GM12865 (cell line): ENCODE results near the gene GALNT17.

Experiments
- DNase-seq: peaks from one replicate; pipeline ENCODE4 v3.0.0; 2010; ENCODE audit warnings: low read depth
- H3K4me3 ChIP-seq: 2 replicates; pipeline ENCODE4 v1.5.1; 2011; ENCODE audit warnings: mild to moderate bottlenecking, low read depth, low read length, control low read depth
- TF ChIP-seq, protein P1 (sequence below): IDR thresholded peaks from 2 replicates; pipeline ENCODE4 v1.5.1; 2011; ENCODE audit warnings: low read length, control low read depth, low read depth, inconsistent platforms; ENCODE audit not compliant: insufficient read depth; ENCODE audit errors: missing control alignments

The GALNT17 gene

DNA sequence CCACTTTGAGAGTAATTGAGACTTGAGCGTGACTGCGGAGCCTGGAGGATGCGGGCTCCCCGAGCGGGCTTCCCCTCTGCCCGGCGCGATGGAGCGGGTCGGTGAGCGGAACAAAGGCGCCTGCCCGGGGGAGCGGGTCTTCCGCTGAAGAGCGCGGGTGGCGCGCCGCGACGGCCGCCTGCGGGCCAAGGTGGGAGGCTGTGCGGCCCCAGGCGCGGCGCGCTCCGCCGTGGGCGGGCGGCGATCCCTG, at the start of gene GALNT17:
Gene GALNT17, plus strand, starts transcription at position 18 of the 250 bp plus-strand sequence.
- TF ChIP-seq, protein P1, sequence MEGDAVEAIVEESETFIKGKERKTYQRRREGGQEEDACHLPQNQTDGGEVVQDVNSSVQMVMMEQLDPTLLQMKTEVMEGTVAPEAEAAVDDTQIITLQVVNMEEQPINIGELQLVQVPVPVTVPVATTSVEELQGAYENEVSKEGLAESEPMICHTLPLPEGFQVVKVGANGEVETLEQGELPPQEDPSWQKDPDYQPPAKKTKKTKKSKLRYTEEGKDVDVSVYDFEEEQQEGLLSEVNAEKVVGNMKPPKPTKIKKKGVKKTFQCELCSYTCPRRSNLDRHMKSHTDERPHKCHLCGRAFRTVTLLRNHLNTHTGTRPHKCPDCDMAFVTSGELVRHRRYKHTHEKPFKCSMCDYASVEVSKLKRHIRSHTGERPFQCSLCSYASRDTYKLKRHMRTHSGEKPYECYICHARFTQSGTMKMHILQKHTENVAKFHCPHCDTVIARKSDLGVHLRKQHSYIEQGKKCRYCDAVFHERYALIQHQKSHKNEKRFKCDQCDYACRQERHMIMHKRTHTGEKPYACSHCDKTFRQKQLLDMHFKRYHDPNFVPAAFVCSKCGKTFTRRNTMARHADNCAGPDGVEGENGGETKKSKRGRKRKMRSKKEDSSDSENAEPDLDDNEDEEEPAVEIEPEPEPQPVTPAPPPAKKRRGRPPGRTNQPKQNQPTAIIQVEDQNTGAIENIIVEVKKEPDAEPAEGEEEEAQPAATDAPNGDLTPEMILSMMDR = no peak
- H3K4me3 ChIP-seq = no peak within 1 kb of the TSS
- DNase-seq = no peak

- no peak overlapping the region for H3K4me3 ChIP-seq
- TF ChIP-seq, protein P1 = no peak
- no peak for DNase-seq
These were observed 36.6 kb upstream of the GALNT17 start for GRCh38 chr7:71095266-71095860.

DNA sequence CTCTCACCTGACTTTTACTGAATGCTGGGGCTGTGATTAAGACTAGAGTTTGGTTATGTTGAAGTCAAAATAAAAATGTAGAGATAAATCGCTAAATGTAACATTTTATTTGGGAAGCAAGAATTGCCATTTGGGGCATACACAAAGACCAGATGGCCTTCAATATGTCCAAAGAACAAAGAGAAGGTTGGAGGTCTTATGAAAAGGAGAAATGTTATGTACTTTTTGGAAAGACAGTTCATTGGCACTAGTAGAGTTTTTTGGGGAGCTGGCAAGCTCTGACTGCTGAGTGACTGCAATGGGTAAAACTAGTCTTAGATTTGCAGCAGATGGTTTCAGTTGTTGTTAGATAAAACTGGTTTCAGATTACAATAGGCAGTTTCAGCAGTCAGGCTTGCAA, 35.6 kb upstream of the GALNT17 start:
- no peak overlapping the region for H3K4me3 ChIP-seq
- TF ChIP-seq, protein P1 = no peak
- DNase-seq = no peak

GRCh38 chr7:71106226-71106625, 25.7 kb upstream of the GALNT17 start:
- no peak overlapping the region for H3K4me3 ChIP-seq
- TF ChIP-seq, protein P1 = no peak
- DNase-seq = no peak

DNA sequence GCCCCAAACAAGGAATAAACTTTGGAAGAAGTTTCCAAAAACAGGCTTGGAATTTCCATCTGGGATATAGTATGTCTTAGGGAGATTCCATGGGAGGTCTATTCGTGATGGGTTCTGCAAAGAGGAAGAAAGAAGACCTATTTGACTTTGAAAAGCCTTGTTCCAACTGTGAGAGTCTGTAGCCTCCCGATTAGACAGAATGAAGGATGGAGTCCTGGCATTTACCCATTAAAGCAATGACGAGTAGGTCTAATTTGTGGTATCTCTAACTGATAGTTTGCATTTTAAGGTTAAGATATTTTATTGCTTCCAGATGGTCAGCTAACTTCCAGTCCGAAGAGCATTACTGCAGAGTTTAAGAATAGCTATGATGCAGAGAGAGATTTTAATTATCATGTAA, 19.5 kb upstream of the GALNT17 start:
- no peak for DNase-seq
- TF ChIP-seq, protein P1 = no peak
- no peak overlapping the region for H3K4me3 ChIP-seq

DNA sequence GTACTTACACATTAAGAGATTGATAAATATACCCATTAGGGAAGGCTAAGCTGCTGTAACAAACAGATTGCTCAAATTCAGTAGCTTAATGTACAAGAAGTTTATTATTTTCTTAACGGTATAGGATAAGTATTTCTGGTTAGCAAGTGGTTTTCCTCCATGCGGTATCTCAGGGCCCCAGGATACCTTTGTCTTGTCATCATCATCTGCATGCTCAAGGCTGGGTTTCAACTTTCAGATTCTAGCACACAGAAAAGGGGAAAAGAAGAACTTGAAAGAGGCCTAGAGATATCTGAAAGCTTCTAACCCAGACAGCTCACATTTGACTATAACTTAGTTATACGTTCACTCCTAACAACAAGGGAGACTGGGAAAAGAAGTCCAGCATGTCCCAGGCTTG, 11.8 kb upstream of the GALNT17 start:
- DNase-seq = no peak
- TF ChIP-seq, protein P1 = no peak
- H3K4me3 ChIP-seq = no peak overlapping the region

DNA sequence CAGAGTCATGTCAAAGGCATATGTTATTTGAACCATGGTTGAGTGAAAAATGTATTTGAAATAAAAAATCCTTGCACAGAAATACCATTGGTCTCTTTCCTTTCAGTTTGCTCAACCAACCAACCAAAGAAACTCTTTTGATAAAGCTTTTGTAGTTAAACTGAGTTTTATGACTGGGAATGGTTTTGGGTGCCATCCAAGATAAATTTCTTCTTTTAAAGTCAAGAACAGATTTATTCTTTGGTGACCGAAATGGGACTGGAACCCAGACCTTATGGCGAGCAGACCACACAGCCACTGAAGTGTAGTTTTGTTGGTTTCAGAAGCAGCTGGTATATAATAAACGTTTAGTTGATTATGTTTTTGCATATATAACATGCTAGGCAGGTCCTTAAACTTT, 2.8 kb upstream of the GALNT17 start:
- no peak overlapping the region for H3K4me3 ChIP-seq
- TF ChIP-seq, protein P1 = no peak
- DNase-seq = no peak
